HCEC 1CT (cell line): Measurements from ENCODE around the gene MTCL1.

Source experiments
- DNase-seq: peaks from one replicate; pipeline ENCODE4 v3.0.0-alpha.2; 2017

Gene MTCL1

DNA sequence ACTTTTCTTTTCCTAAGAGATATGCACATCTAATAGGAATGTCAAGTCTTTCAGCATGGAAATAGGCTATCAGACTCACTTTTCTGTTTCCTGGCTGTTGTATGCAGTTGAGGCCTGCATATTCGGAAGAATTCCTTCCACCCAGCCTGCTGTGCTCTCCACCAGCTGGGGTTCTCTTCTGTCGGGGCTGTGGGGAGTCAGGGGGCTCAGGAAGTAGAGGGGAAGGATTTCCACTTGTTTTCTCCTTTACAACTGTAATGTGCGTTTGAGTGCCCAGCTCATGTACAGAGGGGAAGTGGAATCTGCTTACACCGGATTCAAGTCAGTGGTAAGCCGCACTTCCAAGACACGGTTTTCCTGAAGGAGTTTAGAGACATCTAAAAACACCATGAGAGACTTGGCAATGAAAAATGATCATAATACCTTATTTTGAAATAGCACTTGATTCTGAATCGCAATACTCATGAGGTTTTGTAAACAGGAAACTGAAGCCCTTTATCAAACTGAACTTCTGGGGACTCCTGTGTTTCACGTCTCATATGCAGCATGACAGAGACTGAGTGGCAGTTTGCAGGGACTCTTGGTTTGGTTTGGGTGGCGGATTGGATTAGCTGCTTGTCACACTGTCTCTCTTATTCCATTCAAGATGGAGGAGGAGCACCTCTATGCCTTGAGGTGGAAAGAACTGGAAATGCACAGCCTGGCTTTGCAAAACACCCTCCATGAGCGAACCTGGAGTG lies 90.4 kb downstream of the MTCL1 start:
- DNase-seq = no peak

DNA sequence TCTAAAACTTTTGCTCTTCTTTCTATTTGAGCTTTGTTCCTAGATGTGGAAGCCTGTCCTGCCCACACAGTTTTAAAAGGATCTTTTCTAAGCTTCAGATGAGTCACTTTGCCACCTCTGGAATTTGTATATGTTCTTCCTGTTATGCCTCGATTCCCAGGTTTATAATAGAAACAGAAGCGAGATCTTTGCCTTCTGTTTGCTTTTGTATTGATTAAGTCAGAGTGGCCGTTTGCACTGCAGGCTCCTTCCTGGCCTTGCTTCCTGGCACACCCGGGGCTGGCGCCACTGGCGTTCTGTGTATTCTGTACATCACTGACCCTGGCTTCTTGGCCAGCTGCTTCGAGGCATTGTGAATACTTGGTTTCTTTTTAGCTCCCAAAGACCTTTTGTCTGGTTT lies 91.8 kb downstream of the MTCL1 start:
- no peak for DNase-seq

DNA sequence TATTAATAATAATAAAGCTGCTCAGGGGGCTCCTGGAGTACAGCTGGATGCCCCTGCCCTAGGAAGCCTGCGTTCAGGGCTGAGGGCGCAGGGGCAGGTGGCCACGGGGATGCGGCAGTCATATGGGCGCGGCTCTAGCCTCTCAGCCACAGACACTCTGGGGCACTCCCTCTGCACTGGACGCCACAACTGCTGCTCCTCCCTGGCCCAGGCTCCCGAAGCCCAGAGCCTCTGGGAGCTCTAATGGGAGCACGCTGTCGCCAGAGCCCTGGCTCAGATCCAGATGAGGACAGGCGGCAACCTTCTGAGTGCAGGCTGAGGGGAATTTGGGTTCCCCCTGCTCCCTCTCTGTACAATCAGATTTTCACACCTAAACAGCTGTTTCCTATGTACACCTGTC lies 93.6 kb downstream of the MTCL1 start:
- no peak for DNase-seq

DNA sequence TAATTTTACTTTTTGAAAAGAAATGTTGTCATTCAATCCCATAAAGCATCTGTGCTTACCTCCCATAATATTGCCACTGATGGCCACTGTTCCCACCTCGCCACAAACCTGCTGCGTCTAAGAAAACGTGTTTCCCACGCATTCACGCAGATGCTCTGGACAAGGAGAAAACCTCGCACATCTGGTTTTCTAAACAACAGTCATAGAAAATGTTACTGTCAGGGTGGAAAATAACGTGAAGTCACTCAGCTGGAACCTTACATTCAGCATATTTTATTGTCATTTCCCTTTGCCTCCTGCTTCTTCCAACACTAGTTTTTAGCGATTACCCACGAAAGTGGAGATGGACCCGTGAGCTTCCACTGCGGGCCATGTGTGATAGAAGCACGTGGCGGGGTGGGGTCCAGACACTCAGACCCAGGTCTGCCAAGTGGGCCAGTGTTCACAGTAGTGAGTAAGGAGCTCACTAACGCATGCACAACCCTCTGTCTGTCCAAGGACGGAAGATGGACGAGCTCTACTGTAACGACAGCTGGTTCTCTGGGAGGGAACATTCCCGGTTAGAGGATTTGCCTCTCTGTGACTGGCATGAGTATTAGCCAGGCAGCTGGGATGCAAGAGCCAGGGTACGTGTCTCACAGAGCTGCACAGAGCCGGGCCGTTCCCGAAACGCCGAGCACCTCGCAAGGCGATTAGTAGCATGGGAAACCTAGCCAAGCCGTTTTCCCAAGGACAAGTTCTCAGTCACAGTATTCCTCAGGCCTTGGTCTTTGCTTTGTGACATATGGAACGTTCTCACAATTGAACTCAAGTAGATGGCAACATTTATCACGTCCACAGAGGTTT lies 94.5 kb downstream of the MTCL1 start:
- peak; percentile 72 for DNase-seq

DNA sequence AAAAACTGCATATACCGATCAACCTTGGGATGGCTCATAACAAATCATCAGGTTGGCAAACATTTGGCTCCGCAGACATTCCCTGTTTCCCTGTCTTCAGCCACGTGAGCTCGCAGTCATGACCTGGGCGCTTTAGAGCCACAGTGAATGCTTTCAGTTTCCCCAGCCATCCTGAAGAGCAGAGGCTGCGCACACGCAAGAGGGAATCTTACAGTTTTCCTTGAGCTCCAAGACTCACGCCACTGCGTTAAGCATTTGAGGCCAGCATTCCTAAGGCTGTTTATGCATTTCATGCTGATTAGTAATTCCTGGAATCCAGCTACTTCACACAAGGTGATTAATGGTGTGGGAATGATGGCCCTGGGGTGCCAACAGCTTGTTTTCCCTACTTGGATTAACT lies 95.1 kb downstream of the MTCL1 start:
- peak; percentile 99 for DNase-seq

DNA sequence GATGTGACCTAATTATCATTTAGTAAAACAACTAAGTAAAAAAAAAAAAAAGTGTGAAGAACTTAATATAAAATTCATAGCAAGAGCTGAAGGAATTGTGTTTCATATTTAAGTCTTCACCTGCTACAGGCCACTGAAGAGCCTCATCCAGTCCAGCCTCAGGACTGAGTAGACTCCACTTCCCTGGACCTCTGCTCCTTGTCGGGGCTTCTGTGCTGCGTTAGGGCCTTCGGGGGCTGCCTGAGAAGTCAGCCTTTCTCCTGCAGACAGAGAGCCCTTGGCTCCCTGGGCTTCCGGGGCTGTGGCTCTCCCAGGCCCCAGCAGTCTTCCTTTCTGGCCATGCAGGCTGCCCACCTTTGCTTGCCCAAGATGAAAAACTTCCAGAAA lies 95.5 kb downstream of the MTCL1 start:
- DNase-seq = no peak

DNA sequence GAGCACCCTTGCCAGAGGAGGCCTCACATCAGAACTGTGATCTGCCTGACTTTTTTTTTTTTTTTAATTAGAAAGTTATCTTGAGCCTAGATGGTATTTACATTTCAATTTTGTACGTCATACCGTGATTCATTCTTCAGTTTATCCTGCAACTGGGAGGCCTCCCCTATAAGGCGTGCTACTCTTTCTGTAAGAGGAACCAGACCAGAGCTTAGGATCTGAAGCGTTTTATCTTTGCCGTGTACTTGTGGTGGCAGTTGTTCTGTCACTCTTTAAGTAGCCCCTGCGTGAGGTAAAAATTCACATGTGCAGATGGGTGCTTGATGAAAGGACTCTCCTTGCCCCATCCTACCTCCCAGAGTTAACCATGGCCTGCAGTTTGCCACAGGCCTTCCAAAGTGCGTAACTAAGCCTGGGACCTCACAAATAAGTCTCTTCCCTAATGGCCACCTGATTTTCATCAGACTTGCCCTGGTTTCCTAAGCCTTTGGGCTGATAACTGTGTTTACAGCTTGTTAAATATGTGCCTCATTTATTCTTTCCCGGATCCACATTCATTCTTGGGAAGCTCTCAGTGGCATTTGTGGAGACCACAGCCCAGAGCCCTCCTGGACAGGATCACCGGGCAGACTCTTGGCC lies 96.0 kb downstream of the MTCL1 start:
- DNase-seq = peak; percentile 98

DNA sequence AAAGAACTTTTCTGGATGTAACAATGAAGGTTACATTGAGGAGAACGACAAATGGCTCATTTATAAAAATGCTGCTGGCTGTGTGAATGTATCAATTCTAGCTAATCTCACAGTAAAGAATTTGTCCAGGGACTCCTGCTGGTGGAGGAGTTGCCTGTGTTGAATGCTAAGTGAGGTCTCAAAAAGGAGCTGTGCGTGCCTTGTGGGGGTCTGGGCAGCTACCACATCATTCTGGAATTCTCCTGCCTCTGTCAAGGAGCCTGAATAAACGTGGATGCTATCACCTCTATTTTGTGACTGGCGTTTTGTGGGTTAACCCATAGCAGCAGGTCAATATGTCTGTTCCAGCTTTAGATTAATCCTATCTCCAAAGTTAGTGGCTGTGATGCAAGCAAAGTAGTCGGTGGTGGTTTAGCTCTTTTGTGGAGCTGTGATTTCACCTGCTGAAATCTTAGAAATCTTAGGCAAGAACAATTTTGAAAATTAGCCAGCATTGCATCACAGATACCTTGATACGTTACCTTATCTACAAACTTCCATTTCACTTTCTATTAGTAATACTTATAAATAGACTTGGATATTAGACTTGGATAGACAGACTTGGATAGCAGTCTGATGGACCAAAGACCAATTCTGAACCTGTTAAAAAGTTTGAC lies 96.8 kb downstream of the MTCL1 start:
- DNase-seq = no peak

DNA sequence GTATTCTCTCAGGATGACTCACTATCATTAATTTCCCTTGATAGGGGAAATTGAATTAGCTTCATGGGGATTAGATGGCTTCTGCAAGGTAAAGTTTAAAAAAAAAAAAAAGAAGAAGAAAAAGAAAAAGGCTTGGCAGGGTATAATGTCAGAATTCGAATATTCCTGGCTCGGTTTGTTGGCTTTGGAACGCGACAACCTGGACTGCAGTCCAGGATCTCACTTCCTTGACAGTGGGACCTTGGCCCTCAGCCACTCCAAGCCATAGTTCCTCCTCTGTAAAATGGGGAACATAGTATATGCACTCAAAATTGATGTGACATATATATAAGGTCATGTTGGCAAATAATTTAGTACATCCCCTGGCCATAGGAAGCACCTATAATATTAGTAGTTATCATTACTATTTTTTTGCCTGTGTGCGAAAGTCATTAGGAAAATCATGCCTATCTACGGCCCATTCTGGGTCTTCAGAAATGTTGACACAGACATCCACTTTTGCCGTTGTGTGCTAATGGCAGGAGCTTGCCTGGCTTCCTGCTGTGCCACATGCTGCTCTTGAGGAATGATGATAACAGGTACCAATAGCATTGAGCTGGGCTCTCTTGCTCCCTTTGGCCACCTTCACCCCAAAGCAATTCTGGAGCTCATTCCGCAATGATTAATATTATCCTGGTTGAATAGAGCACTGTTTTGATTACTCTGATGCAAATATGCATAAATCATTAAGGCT lies 97.9 kb downstream of the MTCL1 start:
- no peak for DNase-seq

DNA sequence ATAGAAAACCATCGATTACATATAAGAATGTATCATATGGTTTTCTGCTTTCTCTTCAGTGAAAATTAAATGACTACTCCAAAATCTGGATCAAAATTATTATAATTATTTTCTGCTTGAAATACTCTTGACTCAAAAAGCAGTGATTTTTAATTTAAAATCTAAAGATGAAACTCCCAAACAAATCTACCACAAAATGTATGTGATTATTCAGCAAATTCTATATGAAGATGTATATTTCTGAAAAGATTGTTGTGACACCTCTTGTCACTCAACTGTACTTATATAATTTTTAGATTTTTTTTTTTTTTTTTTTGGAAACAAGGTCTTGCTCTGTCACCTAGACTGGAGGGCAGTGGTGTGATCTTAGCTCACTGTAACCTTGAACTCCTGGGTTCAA lies 98.6 kb downstream of the MTCL1 start:
- DNase-seq = no peak

DNA sequence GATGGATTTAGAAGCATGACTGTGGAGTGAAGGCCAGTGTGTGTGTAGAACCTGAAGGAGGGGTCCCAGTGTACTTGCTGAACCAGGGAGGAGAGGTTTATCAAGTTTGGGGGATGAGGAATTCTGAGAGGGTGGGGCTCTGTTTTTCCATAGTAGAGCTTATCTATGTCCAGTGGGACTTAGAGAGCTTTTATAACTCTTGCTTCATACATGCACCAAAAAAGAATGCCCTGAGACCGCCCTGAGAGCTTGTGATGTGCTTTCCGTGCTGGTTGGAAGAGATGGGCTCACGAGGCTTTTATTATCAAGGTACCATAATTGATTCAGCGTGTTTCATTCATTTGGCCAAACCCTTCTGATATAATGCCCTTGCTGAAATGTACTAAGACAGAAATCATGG lies 100.2 kb downstream of the MTCL1 start:
- no peak for DNase-seq

DNA sequence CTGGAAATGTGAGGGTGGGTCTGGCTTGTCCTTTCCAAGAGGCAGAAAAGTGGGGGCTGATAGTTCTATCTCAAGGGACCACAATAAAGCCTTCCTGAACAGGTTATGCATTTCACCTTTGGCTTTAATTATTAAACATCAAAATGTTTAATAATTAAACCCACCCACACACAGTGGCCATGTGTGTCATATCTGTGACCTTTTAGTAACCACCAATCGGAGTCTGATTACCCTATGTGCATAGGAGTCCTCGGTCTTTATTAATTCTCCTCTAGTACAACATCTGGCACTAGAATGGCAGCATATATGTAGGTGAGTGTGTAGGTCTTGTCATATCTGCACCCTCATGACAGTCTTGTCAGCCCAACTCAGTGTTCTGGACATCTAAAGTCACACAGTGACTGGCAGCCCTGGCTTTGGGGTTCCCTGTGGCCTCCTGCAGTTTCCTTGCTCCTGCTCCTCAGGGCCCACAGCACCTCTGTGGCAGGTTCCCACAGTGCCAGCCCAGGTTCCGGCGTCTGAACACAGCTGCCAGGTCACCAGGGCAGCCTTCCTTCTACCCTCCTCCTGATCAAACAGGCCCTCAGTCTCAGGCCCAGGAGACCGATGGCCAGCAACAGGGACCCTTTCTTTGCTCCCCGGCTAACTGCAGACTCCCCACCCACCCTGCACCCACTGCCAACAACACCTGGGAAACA lies 100.9 kb downstream of the MTCL1 start:
- DNase-seq = no peak

DNA sequence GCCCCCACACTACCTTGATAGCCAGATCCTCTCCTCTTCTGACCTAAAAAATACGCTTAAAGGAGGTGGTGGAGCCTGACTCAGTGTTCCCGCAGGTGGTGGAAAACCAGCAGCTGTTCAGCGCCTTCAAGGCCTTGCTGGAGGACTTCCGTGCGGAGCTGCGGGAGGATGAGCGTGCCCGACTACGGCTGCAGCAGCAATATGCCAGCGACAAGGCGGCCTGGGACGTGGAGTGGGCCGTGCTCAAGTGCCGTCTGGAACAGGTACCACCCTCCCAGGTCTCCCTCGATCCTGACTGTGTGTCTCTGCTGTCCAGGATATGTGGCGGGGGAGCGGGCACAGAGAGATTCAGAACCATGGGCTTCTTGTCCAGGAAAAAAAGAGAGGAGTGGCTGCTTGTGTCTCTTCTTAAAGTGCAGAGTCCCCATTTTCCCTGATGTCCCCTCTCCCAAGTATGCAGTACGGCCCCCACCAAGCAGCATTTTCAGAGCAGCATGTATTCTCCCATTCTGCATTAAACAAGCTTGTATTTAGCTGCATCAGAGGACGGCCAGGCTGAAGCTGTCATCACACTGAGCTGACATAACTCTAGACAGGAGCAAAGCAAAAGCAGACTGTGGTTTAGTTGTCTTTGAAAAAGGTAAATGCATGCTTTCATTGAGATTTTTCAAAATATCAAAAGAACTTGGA lies 101.6 kb downstream of the MTCL1 start:
- no peak for DNase-seq

DNA sequence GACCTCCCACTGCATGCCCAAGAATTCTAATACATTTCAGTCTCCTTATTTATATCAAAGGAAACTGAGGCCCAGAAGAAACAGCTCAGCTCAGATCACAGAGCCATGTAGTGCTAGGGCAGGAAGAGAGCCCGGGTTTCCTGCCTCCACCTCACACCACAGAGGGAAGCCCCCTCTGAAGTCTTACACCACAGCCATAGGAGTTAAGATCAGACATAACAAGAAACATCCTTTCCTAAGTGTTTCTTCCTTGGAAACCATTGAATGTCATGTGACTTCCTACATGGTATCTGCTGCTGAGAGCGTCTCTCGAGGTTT lies 102.1 kb downstream of the MTCL1 start:
- no peak for DNase-seq

DNA sequence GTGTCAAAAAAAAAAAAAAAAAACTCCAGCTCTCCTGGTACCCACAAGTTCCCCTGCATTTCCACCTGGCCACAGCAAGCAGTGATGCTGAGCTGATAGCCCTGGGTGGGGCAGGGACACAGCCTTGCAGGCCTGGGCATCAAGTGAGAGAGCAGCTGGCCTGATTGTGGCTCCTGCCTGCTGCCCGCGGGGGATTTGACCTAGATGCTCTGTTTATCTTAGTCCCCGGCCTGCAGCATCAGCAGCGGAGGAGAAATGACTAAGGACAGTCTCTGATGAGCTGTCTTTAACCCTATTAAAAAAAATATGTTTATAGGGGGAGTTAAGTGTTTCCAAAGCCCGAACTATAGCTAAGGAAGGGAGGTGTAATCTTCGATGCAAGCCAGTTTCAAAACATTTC lies 102.6 kb downstream of the MTCL1 start:
- DNase-seq = peak; percentile 26

DNA sequence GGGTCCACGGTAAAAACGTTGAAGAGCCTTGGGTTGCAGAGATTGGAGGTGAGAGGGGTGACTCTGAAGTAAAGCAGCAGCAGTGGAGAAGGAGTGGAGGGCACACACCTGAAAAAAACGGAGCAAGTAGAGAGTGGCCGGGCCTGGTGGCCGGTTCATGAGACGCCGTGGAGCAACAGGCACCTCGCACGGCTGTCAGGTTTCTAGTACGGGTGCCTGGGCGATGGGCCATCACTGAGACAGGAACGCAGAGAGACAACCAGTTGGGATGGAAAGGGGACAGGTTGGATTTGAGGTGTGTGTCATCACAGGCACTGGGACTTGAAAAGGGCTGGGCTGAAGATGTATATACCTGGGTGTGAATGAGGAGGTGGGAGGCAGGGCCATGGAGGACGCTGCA lies 104.2 kb downstream of the MTCL1 start:
- no peak for DNase-seq

DNA sequence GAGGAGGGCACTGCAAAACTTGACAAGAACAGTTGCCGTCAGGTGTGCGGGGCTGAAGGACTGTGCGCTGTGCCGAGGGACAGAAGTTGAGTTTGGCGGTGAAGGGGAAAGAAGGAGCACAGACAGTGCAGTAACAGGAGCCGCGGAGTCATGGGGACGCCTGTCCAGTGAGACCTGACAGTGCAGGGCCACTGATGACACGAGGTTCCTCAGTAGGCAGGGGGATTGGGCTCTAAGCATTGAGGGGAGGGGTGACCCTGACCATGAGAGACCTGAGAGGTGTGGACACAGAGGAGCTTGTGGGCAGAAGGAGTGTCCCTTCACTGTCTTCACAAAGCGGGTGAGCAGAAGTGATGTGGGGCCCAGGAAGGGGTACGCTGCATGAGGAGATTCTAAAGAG lies 104.8 kb downstream of the MTCL1 start:
- no peak for DNase-seq

DNA sequence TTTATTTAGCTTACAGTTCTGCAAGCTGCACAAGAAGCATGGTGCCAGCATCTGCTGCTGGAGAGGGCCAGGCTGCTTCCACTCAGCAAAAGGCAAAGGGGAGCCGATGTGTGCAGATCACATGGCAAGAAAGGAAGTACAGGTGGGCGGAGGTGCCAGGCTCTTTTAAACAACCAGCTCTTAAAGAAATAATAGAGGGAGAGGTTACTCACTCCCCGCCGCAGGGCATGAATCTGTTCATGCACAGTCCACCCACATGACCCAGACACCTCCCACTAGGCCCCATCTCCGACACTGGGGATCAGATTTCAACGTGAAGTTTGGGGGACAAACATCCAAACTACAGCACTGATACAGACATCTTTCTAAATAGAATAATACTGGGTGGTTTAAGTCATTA lies 105.8 kb downstream of the MTCL1 start:
- DNase-seq = no peak

DNA sequence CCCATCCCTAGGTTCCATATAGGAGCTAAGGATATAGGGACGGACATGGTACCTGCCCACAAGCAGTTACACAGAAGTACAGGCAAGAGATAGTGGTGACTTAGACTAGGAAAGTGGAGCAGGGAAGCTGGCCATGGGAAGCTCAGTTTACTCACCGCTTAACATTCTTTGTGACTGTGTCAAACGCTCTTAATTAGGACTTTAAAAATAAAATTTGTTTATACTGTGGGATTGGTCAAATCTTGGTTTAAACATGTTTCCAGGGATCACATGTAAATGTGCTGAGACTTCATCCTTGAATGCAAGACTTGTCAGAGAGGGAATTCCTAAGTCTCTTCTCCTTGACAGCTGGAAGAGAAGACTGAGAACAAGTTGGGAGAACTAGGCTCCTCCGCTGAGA lies 107.3 kb downstream of the MTCL1 start:
- peak; percentile 74 for DNase-seq

DNA sequence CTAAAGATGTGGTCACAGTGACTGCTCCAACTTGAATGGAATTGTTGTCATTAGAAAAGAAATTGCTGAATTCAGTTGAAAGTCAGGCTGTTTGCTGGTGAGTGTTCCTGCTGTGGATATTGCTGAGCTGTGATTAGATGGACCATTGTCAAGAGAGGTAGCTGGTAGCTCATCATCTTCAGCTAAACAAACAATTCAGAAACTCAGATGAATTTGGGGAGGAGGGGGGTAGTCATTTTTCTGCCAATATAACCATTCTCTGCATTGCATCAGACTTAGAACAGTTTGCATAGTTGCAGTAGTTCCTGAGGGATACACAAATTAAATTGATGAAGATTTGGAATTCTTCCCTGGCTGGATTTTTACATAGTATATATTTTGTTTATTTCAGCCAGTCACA lies 108.3 kb downstream of the MTCL1 start:
- DNase-seq = peak; percentile 17

DNA sequence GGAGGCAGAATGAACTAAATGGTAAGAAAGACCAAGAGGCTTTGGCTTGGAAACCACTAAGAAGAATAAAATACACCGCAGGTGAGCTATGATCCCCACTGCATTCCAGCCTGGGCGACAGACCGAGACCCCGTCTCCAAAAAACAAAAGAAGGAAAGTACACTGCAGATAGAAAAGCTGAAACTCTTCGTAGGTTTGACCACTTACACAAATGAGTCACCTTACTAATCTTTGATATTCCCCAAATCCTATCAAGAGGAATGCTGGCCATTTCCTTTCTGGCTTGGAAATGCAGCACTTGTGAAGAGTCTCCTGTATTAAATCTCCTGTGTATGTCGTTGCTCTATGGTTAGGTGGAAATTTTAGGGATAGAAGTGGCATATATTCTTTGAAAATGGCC lies 108.8 kb downstream of the MTCL1 start:
- DNase-seq = peak; percentile 18

DNA sequence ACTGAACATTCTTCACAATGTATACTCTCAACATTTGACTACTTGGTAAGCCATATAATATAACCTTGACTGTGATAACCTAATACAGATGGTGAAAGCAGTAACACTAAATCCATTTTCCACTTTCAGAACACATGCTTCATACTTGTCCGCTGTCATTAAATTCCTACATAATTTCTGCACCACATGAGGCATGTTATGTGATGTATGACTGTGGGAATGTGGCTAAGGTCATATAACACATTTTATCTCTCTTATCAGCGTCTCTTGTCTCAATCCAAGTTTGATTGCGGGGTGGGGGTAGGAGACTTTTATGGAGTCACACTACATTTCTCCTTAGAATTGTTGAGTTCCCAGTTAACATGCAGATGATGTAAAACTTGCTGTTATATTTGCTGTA lies 110.9 kb downstream of the MTCL1 start:
- DNase-seq = no peak
